Measurements from ENCODE around the gene DGKQ.

Gene DGKQ

DNA sequence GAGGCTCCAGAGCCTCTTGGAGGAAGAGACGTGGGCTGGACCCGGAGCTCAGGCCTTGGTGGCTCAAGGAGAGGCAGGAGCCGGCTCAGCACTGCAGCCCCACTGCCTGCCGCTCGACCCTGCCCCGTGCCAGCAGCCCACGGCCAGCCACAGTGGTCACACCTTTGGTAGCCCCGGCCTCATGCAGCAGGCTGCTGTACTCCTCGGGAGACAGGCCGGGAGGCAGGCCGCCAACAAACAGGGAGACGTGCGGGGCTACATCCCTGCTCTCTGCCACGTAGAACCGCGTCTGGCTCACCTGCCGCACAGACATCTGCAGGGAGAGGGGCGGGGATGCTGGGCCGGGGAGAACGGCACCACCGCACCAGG lies 7.6 kb downstream of the DGKQ start:
- peaks cover under 1% of the 10 kb centered on the region for H4K20me1 ChIP-seq (ENCODE audit: control insufficient read depth, insufficient read depth, low read depth, low read length)
- no peaks in the 10 kb centered on the region for H3K4me1 ChIP-seq (ENCODE audit: control insufficient read depth, low read length)
- no peaks in the 10 kb centered on the region for H3K36me3 ChIP-seq (ENCODE audit: control insufficient read depth, low read length)
- no peaks in the 10 kb centered on the region for H3K79me2 ChIP-seq (ENCODE audit: control insufficient read depth, low read length)
- H3K4me2 ChIP-seq (ENCODE audit: low read length): no peak overlapping the region
- H3K4me3 ChIP-seq (ENCODE audit: low read length): no peak overlapping the region
- no peaks in the 10 kb centered on the region for H3F3A ChIP-seq (ENCODE audit: control insufficient read depth, insufficient read depth)
- H3K27me3 ChIP-seq (ENCODE audit: control insufficient read depth, low read length): no peaks in the 10 kb centered on the region
- no peak for TF ChIP-seq EZH2phosphoT487 (IDR thresholded peaks at IDR 0.05; ENCODE audit: borderline replicate concordance, low read length)
- TF ChIP-seq, protein P1, sequence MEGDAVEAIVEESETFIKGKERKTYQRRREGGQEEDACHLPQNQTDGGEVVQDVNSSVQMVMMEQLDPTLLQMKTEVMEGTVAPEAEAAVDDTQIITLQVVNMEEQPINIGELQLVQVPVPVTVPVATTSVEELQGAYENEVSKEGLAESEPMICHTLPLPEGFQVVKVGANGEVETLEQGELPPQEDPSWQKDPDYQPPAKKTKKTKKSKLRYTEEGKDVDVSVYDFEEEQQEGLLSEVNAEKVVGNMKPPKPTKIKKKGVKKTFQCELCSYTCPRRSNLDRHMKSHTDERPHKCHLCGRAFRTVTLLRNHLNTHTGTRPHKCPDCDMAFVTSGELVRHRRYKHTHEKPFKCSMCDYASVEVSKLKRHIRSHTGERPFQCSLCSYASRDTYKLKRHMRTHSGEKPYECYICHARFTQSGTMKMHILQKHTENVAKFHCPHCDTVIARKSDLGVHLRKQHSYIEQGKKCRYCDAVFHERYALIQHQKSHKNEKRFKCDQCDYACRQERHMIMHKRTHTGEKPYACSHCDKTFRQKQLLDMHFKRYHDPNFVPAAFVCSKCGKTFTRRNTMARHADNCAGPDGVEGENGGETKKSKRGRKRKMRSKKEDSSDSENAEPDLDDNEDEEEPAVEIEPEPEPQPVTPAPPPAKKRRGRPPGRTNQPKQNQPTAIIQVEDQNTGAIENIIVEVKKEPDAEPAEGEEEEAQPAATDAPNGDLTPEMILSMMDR (IDR thresholded peaks at IDR 0.05; ENCODE audit: low read depth, low read length, poor library complexity, severe bottlenecking): no peak
- H3K9me2 ChIP-seq (replicated peaks; ENCODE audit: control insufficient read depth, low read length): no peaks in the 10 kb centered on the region
- H3K27ac ChIP-seq (ENCODE audit: low read depth, low read length): no peak overlapping the region
- no peaks in the 10 kb centered on the region for H3K9me3 ChIP-seq (ENCODE audit: control insufficient read depth, insufficient read depth, low read length)

DNA sequence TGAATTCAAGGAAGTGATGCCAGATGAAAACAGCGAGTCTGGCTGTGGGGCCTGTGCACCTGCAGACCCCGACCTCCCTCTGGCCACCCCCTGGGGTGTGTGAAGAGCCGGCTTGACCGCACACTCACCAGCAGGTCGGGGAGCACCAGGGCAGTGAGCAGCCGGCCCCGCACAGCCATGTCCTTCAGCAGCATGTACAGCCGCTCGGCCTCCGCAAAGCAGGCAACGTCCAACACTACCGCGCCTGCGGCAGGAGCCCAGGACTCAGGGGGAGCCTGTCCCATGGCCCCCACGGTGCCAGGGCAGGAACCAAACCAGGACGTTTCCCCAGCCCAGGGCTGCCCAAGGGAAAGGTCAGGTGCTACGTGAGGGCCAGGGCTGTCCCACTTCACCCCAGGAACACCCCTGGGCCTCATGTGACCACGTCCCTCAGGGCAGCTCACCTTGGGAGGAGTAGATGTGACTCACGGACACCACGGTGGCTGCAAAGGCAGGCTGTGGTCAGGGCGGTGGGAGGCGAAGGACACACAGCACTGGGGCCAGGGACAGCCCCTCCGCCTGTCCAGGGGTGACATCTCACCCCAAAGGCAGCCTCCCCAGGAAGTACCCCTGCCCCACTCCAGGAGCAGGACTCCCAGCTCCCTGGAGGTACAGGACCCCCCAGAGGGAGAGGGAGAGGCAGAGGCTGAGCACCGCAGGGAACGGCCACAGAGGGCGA lies 8.2 kb downstream of the DGKQ start:
- Histone ChIP-seq H3K9me2 (replicated peaks; ENCODE audit: control insufficient read depth, low read length) (no peaks in the 10 kb centered on the region), H3K36me3 (ENCODE audit: control insufficient read depth, low read length) (no peaks in the 10 kb centered on the region), H3K4me3 (ENCODE audit: low read length) (no peak overlapping the region), H4K20me1 (ENCODE audit: control insufficient read depth, insufficient read depth, low read depth, low read length) (no peaks in the 10 kb centered on the region; the same call in 1 of the 2 replicates), H3K27me3 (ENCODE audit: control insufficient read depth, low read length) (no peaks in the 10 kb centered on the region), H3K79me2 (ENCODE audit: control insufficient read depth, low read length) (no peaks in the 10 kb centered on the region), H3K4me2 (ENCODE audit: low read length) (no peak overlapping the region), H3F3A (ENCODE audit: control insufficient read depth, insufficient read depth) (no peaks in the 10 kb centered on the region), H3K27ac (ENCODE audit: low read depth, low read length) (no peak overlapping the region), H3K4me1 (ENCODE audit: control insufficient read depth, low read length) (no peaks in the 10 kb centered on the region), H3K9me3 (ENCODE audit: control insufficient read depth, insufficient read depth, low read length) (no peaks in the 10 kb centered on the region)
- TF ChIP-seq EZH2phosphoT487 (IDR thresholded peaks at IDR 0.05; ENCODE audit: borderline replicate concordance, low read length): no peak
- TF ChIP-seq, protein P1 (IDR thresholded peaks at IDR 0.05; ENCODE audit: low read depth, low read length, poor library complexity, severe bottlenecking): no peak

DNA sequence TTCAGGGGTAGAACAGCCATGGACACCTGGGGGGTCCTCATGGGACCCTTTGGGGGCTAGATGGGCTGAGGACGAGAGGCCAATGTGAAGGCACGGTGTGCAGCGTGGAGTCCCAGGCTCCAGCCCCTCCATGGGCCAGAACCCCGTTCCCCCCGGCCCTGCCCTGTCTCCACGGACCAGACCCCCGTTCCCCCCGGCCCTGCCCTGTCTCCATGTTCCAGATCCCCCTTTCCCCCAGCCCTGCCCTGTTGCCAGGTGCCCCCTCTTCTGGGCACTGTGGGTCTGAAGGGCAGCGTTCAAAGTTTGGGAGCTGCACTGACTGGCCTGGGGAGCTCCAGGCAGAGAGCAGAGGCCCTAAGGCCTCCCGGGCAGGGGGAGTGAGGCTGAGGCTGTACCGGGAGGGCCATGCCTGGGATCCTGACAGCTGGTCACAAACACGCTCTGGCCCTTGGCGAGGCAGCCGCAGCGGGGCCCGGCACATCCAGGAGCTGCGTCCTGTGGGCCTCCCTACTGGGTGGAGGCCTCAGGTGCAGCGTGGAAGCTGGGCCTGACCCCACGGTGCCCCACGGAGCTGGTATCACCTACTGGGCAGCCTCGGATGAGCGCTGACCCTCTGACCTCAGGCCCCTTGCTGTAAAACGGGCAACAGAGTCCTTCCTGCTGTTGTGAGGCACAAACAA lies 8.9 kb downstream of the DGKQ start:
- no peak overlapping the region for H3K27ac ChIP-seq (ENCODE audit: low read depth, low read length)
- H3K9me2 ChIP-seq (replicated peaks; ENCODE audit: control insufficient read depth, low read length): no peaks in the 10 kb centered on the region
- H3K36me3 ChIP-seq (ENCODE audit: control insufficient read depth, low read length): no peaks in the 10 kb centered on the region
- no peaks in the 10 kb centered on the region for H3K79me2 ChIP-seq (ENCODE audit: control insufficient read depth, low read length)
- H3K4me2 ChIP-seq (ENCODE audit: low read length): no peak overlapping the region
- H4K20me1 ChIP-seq (ENCODE audit: control insufficient read depth, insufficient read depth, low read depth, low read length): no peaks in the 10 kb centered on the region; the same call in 1 of the 2 replicates
- no peak for TF ChIP-seq EZH2phosphoT487 (IDR thresholded peaks at IDR 0.05; ENCODE audit: borderline replicate concordance, low read length)
- TF ChIP-seq, protein P1 (IDR thresholded peaks at IDR 0.05; ENCODE audit: low read depth, low read length, poor library complexity, severe bottlenecking): no peak
- H3K4me1 ChIP-seq (ENCODE audit: control insufficient read depth, low read length): no peaks in the 10 kb centered on the region
- no peaks in the 10 kb centered on the region for H3K27me3 ChIP-seq (ENCODE audit: control insufficient read depth, low read length)
- no peak overlapping the region for H3K4me3 ChIP-seq (ENCODE audit: low read length)
- no peaks in the 10 kb centered on the region for H3K9me3 ChIP-seq (ENCODE audit: control insufficient read depth, insufficient read depth, low read length)
- no peaks in the 10 kb centered on the region for H3F3A ChIP-seq (ENCODE audit: control insufficient read depth, insufficient read depth)

Measured in DOHH2 (cell line).